22Rv1 (cell line): ENCODE results near the gene FUZ.

Source experiments
- ZFX ChIP-seq: fragments of 450-650 bp; IDR thresholded peaks from 2 replicates; pipeline ENCODE4 v1.6.1; 2017; ENCODE audit warnings: antibody characterized with exemption, borderline replicate concordance
- TF ChIP-seq, protein P1 (sequence below): fragments of 450-650 bp; IDR thresholded peaks from 2 replicates; pipeline ENCODE4 v1.5.1; 2017; ENCODE audit warnings: mild to moderate bottlenecking

DNA sequence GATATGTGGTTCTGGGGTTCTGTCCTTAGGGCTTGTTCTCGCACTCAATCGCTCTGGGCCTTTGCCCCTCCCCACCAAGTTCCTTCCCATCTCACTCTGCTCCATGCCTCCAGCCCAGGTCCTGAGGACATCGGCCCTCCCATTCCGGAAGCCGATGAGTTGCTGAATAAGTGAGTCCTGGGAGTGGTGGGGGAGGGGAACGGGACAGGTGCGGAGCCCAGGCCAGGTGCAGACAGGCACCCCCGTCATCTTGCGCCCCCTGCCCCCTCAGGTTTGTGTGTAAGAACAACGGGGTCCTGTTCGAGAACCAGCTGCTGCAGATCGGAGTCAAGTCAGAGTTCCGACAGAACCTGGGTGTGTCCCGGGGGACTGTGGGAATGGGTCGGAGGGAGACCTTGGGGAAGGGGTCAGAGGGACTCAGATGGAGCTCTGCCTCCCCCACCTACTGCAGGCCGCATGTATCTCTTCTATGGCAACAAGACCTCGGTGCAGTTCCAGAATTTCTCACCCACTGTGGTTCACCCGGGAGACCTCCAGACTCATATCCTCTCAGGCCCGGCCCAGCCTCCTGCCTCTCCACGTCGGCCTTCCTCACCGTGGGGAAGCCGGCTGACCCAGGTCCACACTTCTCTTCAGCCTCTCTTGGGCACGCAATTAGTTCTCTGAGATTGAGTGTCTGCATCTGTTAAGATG, 10.1 kb downstream of the FUZ start:
- TF ChIP-seq, protein P1, sequence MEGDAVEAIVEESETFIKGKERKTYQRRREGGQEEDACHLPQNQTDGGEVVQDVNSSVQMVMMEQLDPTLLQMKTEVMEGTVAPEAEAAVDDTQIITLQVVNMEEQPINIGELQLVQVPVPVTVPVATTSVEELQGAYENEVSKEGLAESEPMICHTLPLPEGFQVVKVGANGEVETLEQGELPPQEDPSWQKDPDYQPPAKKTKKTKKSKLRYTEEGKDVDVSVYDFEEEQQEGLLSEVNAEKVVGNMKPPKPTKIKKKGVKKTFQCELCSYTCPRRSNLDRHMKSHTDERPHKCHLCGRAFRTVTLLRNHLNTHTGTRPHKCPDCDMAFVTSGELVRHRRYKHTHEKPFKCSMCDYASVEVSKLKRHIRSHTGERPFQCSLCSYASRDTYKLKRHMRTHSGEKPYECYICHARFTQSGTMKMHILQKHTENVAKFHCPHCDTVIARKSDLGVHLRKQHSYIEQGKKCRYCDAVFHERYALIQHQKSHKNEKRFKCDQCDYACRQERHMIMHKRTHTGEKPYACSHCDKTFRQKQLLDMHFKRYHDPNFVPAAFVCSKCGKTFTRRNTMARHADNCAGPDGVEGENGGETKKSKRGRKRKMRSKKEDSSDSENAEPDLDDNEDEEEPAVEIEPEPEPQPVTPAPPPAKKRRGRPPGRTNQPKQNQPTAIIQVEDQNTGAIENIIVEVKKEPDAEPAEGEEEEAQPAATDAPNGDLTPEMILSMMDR, result no peak
- TF ChIP-seq ZFX, result no peak
